Nephron progenitor cell (in vitro differentiated cells): ENCODE data around the gene FERMT3.

Source experiments
- DNase-seq: peaks from one replicate; pipeline ENCODE4 v3.0.0; 2021
- H3K27ac Mint-ChIP-seq: 2 replicates; pipeline ENCODE4 v1.8.0; 2021; ENCODE audit warnings: mild to moderate bottlenecking, moderate library complexity, mixed read lengths
- H3K27me3 Mint-ChIP-seq: 2 replicates; pipeline ENCODE4 v1.8.0; 2021; ENCODE audit warnings: mild to moderate bottlenecking, low read depth, mixed read lengths; ENCODE audit not compliant: poor library complexity
- H3K36me3 Mint-ChIP-seq: 2 replicates; pipeline ENCODE4 v1.8.0; 2021; ENCODE audit warnings: low read depth, mixed read lengths
- H3K4me1 Mint-ChIP-seq: 2 replicates; pipeline ENCODE4 v1.8.0; 2021; ENCODE audit warnings: mixed read lengths
- H3K4me3 Mint-ChIP-seq: 2 replicates; pipeline ENCODE4 v1.8.0; 2021; ENCODE audit warnings: mild to moderate bottlenecking, moderate library complexity, mixed read lengths
- H3K9me3 Mint-ChIP-seq: 2 replicates; pipeline ENCODE4 v1.8.0; 2021; ENCODE audit warnings: mild to moderate bottlenecking, moderate library complexity, mixed read lengths
- CTCF ChIP-seq: fragments of 200-600 bp; sonication (generic); IDR thresholded peaks from 2 replicates; pipeline ENCODE4 v1.5.0; 2021; ENCODE audit warnings: antibody characterized with exemption

Gene FERMT3

GRCh38 chr11:64249563-64250414 lies 43.3 kb downstream of the FERMT3 start:
- TF ChIP-seq CTCF = no peak
- Mint-ChIP-seq H3K4me1 (peaks cover 45% of the 10 kb centered on the region), H3K36me3 (no peaks in the 10 kb centered on the region), H3K4me3 (peak overlapping the region; percentile 34), H3K9me3 (no peaks in the 10 kb centered on the region), H3K27ac (no peak overlapping the region), H3K27me3 (peaks cover 3% of the 10 kb centered on the region)
- no peak for DNase-seq

GRCh38 chr11:64250415-64251015 lies 44.0 kb downstream of the FERMT3 start:
- Mint-ChIP-seq H3K4me3 (peak overlapping the region; percentile 80), H3K4me1 (peaks cover 49% of the 10 kb centered on the region), H3K27ac (no peak overlapping the region), H3K36me3 (no peaks in the 10 kb centered on the region), H3K9me3 (no peaks in the 10 kb centered on the region), H3K27me3 (peaks cover 3% of the 10 kb centered on the region)
- no peak for TF ChIP-seq CTCF
- DNase-seq = no peak

- H3K36me3 Mint-ChIP-seq = no peaks in the 10 kb centered on the region
- peak within 1 kb of the TSS; percentile 92 for H3K4me3 Mint-ChIP-seq
- peaks cover 3% of the 10 kb centered on the region for H3K27me3 Mint-ChIP-seq
Observed at GRCh38 chr11:64251016-64251752, 44.7 kb downstream of the FERMT3 start, which contains the start of gene PLCB3. TSS of gene PLCB3 (plus strand) at chr11:64251530. CDS start at chr11:64251650, 120 bp downstream.

GRCh38 chr11:64251753-64252002 lies 45.2 kb downstream of the FERMT3 start:
- no peak for DNase-seq
- Mint-ChIP-seq H3K27me3 (peaks cover 3% of the 10 kb centered on the region), H3K27ac (no peak overlapping the region), H3K9me3 (no peaks in the 10 kb centered on the region), H3K4me1 (peaks cover 49% of the 10 kb centered on the region), H3K36me3 (no peaks in the 10 kb centered on the region), H3K4me3 (peak overlapping the region; percentile 92)
- TF ChIP-seq CTCF = no peak

More at GRCh38 chr11:64251016-64251752, 44.7 kb downstream of the FERMT3 start, which contains the start of gene PLCB3:
- TF ChIP-seq CTCF = peak; percentile 47
- DNase-seq = peak; percentile 79
- Mint-ChIP-seq H3K27ac (no peak within 1 kb of the TSS), H3K4me1 (peaks cover 49% of the 10 kb centered on the region), H3K9me3 (no peaks in the 10 kb centered on the region)

GRCh38 chr11:64252003-64252872 lies 45.7 kb downstream of the FERMT3 start:
- H3K9me3 Mint-ChIP-seq = no peaks in the 10 kb centered on the region
- H3K4me1 Mint-ChIP-seq = peaks cover 49% of the 10 kb centered on the region
- TF ChIP-seq CTCF = no peak
- peak overlapping the region; percentile 92 for H3K4me3 Mint-ChIP-seq
- H3K36me3 Mint-ChIP-seq = no peaks in the 10 kb centered on the region
- H3K27ac Mint-ChIP-seq = no peak overlapping the region
- H3K27me3 Mint-ChIP-seq = peaks cover 3% of the 10 kb centered on the region
- no peak for DNase-seq
